ENCODE measurements around the gene RAB5B.

DNA sequence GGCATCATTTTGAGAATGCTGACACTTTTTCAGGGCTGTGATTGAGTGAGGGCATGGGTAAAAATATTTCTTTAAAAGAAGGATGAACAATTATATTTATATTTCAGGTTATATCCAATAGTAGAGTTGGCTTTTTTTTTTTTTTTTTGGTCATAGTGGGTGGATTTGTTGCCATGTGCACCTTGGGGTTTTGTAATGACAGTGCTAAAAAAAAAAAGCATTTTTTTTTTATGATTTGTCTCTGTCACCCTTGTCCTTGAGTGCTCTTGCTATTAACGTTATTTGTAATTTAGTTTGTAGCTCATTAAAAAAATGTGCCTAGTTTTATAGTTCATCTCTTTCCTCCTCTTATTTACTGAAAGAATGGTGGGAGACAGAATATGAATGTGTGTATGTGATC lies 1.4 kb upstream of the RAB5B start:
- TF ChIP-seq CTCF (IDR thresholded peaks at IDR 0.05): no peak
- TF ChIP-seq POLR2AphosphoS5 (IDR thresholded peaks at IDR 0.05): no peak
- no peak for TF ChIP-seq EP300 (IDR thresholded peaks at IDR 0.05)
- no peak for TF ChIP-seq POLR2A (IDR thresholded peaks at IDR 0.05)

Data from sigmoid colon (tissue), 4 donors.